ENCODE data around the gene MEGF11. TPM values are rescaled to one million over a fixed set of nuclear protein-coding genes. Genes with fewer than 3 reads are reported as not detected.
A peak's percentile ranks its signal among the peaks of the same experiment; 100 is the strongest.

MEGF11 gene
- total and polyA plus RNA-seq, 4 donors: 6.2 to 20.3 (median 14.0) TPM

GRCh38 chr15:65910341-65910740, 343.2 kb downstream of the MEGF11 start:
- H3K27ac ChIP-seq (ENCODE audit: low read depth, low read length): no peak overlapping the region
- peaks cover 33% of the 10 kb centered on the region for H3K36me3 ChIP-seq (ENCODE audit: control insufficient read depth, insufficient read depth, low read length)
- H3K27me3 ChIP-seq (ENCODE audit: control insufficient read depth, insufficient read depth, low read length): no peaks in the 10 kb centered on the region
- no peak for DNase-seq (ENCODE audit: low read depth in 4 of 6, low spot score in 6 of 6)
- no peak overlapping the region for H3K4me3 ChIP-seq (ENCODE audit: low read depth, low read length)
- no peaks in the 10 kb centered on the region for H3K9me3 ChIP-seq (ENCODE audit: control insufficient read depth, insufficient read depth, low read length)
- 92% methylated on average over 4 of the region's 4 CpGs for WGBS (ENCODE audit: insufficient coverage)
- peaks cover 7% of the 10 kb centered on the region for H3K4me1 ChIP-seq (ENCODE audit: control insufficient read depth, insufficient read depth, low read length)

DNA sequence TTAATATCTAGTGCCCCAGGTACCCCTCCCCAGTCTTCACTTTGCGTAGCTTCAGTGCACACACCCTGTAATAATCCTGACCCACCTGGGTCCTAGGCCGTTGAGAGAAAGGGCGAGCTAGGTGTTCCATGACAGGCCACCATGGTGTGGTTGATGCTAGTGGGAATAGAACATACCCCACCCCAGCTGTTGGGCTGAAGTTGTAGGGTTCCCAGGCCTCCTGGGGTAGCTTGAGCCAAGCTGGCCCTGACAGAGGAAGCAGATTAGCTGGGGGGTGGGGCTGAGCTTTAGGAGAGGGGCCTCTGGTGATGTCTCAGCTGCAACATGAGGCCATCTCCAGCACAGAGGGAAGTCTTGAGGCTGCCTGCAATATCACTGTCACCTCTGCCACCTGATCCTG, 343.7 kb downstream of the MEGF11 start:
- H3K4me1 ChIP-seq (ENCODE audit: control insufficient read depth, insufficient read depth, low read length): peaks cover 7% of the 10 kb centered on the region
- H3K4me3 ChIP-seq (ENCODE audit: low read depth, low read length): no peak overlapping the region
- no peaks in the 10 kb centered on the region for H3K27me3 ChIP-seq (ENCODE audit: control insufficient read depth, insufficient read depth, low read length)
- H3K27ac ChIP-seq (ENCODE audit: low read depth, low read length): no peak overlapping the region
- peaks cover 37% of the 10 kb centered on the region for H3K36me3 ChIP-seq (ENCODE audit: control insufficient read depth, insufficient read depth, low read length)
- DNase-seq (ENCODE audit: low read depth in 4 of 6, low spot score in 6 of 6): no peak
- WGBS (ENCODE audit: insufficient coverage): no CpG with 5 or more reads among the region's 3 CpGs
- no peaks in the 10 kb centered on the region for H3K9me3 ChIP-seq (ENCODE audit: control insufficient read depth, insufficient read depth, low read length)

DNA sequence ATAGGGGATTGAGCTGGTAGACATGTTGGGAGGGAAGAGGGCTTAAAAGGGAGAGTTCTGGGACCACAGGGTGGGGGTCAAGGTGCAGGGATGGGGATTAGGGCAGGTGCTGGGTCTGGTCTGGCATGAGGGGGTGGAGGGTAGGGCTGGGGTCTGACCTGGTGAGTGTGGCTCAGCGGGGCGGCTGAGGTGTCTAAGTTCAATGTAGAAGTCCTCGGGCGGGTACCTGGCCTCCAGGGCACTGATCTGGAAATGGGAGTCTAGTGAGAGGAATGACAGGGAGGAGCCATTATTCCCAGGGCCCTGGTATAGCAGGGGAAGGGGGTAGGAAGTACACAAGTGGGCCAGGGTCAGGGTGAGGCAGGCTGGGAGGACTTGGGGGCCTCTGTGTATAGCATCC, 344.7 kb downstream of the MEGF11 start:
- H3K9me3 ChIP-seq (ENCODE audit: control insufficient read depth, insufficient read depth, low read length): no peaks in the 10 kb centered on the region
- H3K4me3 ChIP-seq (ENCODE audit: low read depth, low read length): no peak overlapping the region
- H3K4me1 ChIP-seq (ENCODE audit: control insufficient read depth, insufficient read depth, low read length): peaks cover 4% of the 10 kb centered on the region
- DNase-seq (ENCODE audit: low read depth in 4 of 6, low spot score in 6 of 6): no peak
- 100% methylated on average over 4 of the region's 4 CpGs for WGBS (ENCODE audit: insufficient coverage)
- H3K36me3 ChIP-seq (ENCODE audit: control insufficient read depth, insufficient read depth, low read length): peaks cover 40% of the 10 kb centered on the region
- H3K27me3 ChIP-seq (ENCODE audit: control insufficient read depth, insufficient read depth, low read length): no peaks in the 10 kb centered on the region
- no peak overlapping the region for H3K27ac ChIP-seq (ENCODE audit: low read depth, low read length)

GRCh38 chr15:65907661-65908060, 345.9 kb downstream of the MEGF11 start:
- no peaks in the 10 kb centered on the region for H3K27me3 ChIP-seq (ENCODE audit: control insufficient read depth, insufficient read depth, low read length)
- H3K27ac ChIP-seq (ENCODE audit: low read depth, low read length): no peak overlapping the region
- no peaks in the 10 kb centered on the region for H3K9me3 ChIP-seq (ENCODE audit: control insufficient read depth, insufficient read depth, low read length)
- peaks cover 39% of the 10 kb centered on the region for H3K36me3 ChIP-seq (ENCODE audit: control insufficient read depth, insufficient read depth, low read length)
- H3K4me3 ChIP-seq (ENCODE audit: low read depth, low read length): no peak overlapping the region
- WGBS (ENCODE audit: insufficient coverage): 94% methylated on average over 3 of the region's 3 CpGs
- no peaks in the 10 kb centered on the region for H3K4me1 ChIP-seq (ENCODE audit: control insufficient read depth, insufficient read depth, low read length)
- peak in 1 of 6 donors; percentile 70 for DNase-seq (ENCODE audit: low read depth in 4 of 6, low spot score in 6 of 6)

DNA sequence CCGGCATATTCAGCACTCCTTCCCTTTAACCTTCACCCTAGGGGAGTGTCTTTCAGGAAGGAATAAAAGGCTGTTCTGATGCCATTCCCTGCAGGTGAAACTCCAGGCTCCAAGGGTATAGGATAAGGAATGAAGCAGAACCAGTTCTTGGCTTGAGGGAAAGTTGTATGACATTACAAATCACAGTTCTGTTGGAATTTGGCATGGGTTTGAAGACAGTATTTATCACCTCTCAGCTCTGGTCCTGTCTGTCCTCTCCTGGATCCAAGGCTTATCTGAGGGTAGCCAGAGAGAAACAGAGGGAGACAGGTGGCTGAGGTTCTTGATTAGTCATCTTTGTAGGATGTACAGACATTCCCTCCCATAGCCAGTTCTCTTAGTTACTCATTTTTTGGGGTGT, 347.2 kb downstream of the MEGF11 start:
- Histone ChIP-seq H3K36me3 (ENCODE audit: control insufficient read depth, insufficient read depth, low read length) (peaks cover 32% of the 10 kb centered on the region), H3K9me3 (ENCODE audit: control insufficient read depth, insufficient read depth, low read length) (no peaks in the 10 kb centered on the region), H3K27me3 (ENCODE audit: control insufficient read depth, insufficient read depth, low read length) (no peaks in the 10 kb centered on the region), H3K4me1 (ENCODE audit: control insufficient read depth, insufficient read depth, low read length) (no peaks in the 10 kb centered on the region), H3K4me3 (ENCODE audit: low read depth, low read length) (no peak overlapping the region), H3K27ac (ENCODE audit: low read depth, low read length) (no peak overlapping the region)
- no CpG with 5 or more reads among the region's 1 CpG for WGBS (ENCODE audit: insufficient coverage)
- no peak for DNase-seq (ENCODE audit: low read depth in 4 of 6, low spot score in 6 of 6)

GRCh38 chr15:65904301-65904700, 349.2 kb downstream of the MEGF11 start:
- H3K4me3 ChIP-seq (ENCODE audit: low read depth, low read length): no peak overlapping the region
- 100% methylated on average over 1 of the region's 4 CpGs for WGBS (ENCODE audit: insufficient coverage)

GRCh38 chr15:65903296-65904073, 350.1 kb downstream of the MEGF11 start:
- H3K27me3 ChIP-seq (ENCODE audit: control insufficient read depth, insufficient read depth, low read length): no peaks in the 10 kb centered on the region
- 91% methylated on average over 2 of the region's 6 CpGs for WGBS (ENCODE audit: insufficient coverage)
- no peaks in the 10 kb centered on the region for H3K4me1 ChIP-seq (ENCODE audit: control insufficient read depth, insufficient read depth, low read length)
- no peak overlapping the region for H3K4me3 ChIP-seq (ENCODE audit: low read depth, low read length)
- no peak for DNase-seq (ENCODE audit: low read depth in 4 of 6, low spot score in 6 of 6)
- peaks cover 14% of the 10 kb centered on the region for H3K36me3 ChIP-seq (ENCODE audit: control insufficient read depth, insufficient read depth, low read length)
- H3K27ac ChIP-seq (ENCODE audit: low read depth, low read length): no peak overlapping the region
- no peaks in the 10 kb centered on the region for H3K9me3 ChIP-seq (ENCODE audit: control insufficient read depth, insufficient read depth, low read length)

More at GRCh38 chr15:65904301-65904700, 349.2 kb downstream of the MEGF11 start:
- no peak for DNase-seq (ENCODE audit: low read depth in 4 of 6, low spot score in 6 of 6)
- no peaks in the 10 kb centered on the region for H3K27me3 ChIP-seq (ENCODE audit: control insufficient read depth, insufficient read depth, low read length)
- H3K4me1 ChIP-seq (ENCODE audit: control insufficient read depth, insufficient read depth, low read length): no peaks in the 10 kb centered on the region
- peaks cover 20% of the 10 kb centered on the region for H3K36me3 ChIP-seq (ENCODE audit: control insufficient read depth, insufficient read depth, low read length)
- no peak overlapping the region for H3K27ac ChIP-seq (ENCODE audit: low read depth, low read length)
- H3K9me3 ChIP-seq (ENCODE audit: control insufficient read depth, insufficient read depth, low read length): no peaks in the 10 kb centered on the region

DNA sequence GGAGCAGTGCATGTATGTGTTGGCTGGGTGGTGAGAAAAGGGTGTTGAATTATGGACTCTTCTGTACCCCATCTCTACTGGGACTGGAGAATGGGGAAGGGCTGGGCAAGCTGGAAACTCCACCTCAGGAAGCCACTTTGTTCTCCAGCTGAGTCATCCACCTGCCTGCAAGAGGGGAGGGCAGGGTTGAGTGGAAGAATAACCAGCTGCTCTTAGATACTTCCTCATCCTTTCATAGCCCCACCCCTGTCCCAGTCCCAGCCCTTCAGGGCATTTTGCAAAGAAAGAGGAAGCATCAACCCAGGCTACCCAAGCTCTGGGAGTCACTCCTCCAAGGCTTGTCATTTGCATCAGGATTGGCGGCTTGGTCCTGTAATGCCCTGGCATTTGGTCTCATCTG, 351.2 kb downstream of the MEGF11 start:
- DNase-seq (ENCODE audit: low read depth in 4 of 6, low spot score in 6 of 6): no peak
- Histone ChIP-seq H3K4me1 (ENCODE audit: control insufficient read depth, insufficient read depth, low read length) (no peaks in the 10 kb centered on the region), H3K4me3 (ENCODE audit: low read depth, low read length) (no peak overlapping the region), H3K36me3 (ENCODE audit: control insufficient read depth, insufficient read depth, low read length) (peaks cover 14% of the 10 kb centered on the region), H3K9me3 (ENCODE audit: control insufficient read depth, insufficient read depth, low read length) (no peaks in the 10 kb centered on the region), H3K27ac (ENCODE audit: low read depth, low read length) (no peak overlapping the region), H3K27me3 (ENCODE audit: control insufficient read depth, insufficient read depth, low read length) (no peaks in the 10 kb centered on the region)
- WGBS (ENCODE audit: insufficient coverage): 67% methylated on average over 1 of the region's 1 CpG

- WGBS (ENCODE audit: insufficient coverage): no CpG with 5 or more reads among the region's 3 CpGs
- peaks cover 11% of the 10 kb centered on the region for H3K36me3 ChIP-seq (ENCODE audit: control insufficient read depth, insufficient read depth, low read length)
- no peaks in the 10 kb centered on the region for H3K27me3 ChIP-seq (ENCODE audit: control insufficient read depth, insufficient read depth, low read length)
- H3K27ac ChIP-seq (ENCODE audit: low read depth, low read length): no peak overlapping the region
- H3K9me3 ChIP-seq (ENCODE audit: control insufficient read depth, insufficient read depth, low read length): no peaks in the 10 kb centered on the region
- H3K4me3 ChIP-seq (ENCODE audit: low read depth, low read length): no peak overlapping the region
- H3K4me1 ChIP-seq (ENCODE audit: control insufficient read depth, insufficient read depth, low read length): no peaks in the 10 kb centered on the region
- DNase-seq (ENCODE audit: low read depth in 4 of 6, low spot score in 6 of 6): no peak
These were observed 351.7 kb downstream of the MEGF11 start for GRCh38 chr15:65901836-65902235.

DNA sequence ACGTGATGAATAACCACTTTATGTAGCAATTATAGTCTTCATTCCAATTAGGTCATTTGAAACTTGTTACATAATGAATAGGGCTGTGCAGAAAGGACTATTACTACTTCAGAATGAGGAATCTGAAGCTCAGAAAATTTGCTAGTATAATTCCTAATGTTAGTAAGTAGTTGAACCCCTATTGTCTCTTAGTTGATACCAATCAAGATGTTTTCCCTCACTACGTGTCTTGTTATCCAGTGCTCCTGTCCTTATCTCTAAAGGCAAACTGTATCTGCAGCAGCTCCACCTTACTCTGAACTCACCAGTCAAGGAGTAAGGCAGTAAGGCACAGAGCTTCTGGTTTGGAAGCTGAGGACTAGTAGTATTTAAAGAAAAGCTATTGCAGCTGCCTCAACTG, 352.2 kb downstream of the MEGF11 start:
- Histone ChIP-seq H3K36me3 (ENCODE audit: control insufficient read depth, insufficient read depth, low read length) (peaks cover 11% of the 10 kb centered on the region), H3K27ac (ENCODE audit: low read depth, low read length) (no peak overlapping the region), H3K27me3 (ENCODE audit: control insufficient read depth, insufficient read depth, low read length) (no peaks in the 10 kb centered on the region), H3K4me3 (ENCODE audit: low read depth, low read length) (no peak overlapping the region), H3K4me1 (ENCODE audit: control insufficient read depth, insufficient read depth, low read length) (no peaks in the 10 kb centered on the region), H3K9me3 (ENCODE audit: control insufficient read depth, insufficient read depth, low read length) (no peaks in the 10 kb centered on the region)
- WGBS (ENCODE audit: insufficient coverage): no CpG with 5 or more reads among the region's 2 CpGs
- DNase-seq (ENCODE audit: low read depth in 4 of 6, low spot score in 6 of 6): no peak
